ENCODE data around the gene MYO7A.

MYO7A gene

DNA sequence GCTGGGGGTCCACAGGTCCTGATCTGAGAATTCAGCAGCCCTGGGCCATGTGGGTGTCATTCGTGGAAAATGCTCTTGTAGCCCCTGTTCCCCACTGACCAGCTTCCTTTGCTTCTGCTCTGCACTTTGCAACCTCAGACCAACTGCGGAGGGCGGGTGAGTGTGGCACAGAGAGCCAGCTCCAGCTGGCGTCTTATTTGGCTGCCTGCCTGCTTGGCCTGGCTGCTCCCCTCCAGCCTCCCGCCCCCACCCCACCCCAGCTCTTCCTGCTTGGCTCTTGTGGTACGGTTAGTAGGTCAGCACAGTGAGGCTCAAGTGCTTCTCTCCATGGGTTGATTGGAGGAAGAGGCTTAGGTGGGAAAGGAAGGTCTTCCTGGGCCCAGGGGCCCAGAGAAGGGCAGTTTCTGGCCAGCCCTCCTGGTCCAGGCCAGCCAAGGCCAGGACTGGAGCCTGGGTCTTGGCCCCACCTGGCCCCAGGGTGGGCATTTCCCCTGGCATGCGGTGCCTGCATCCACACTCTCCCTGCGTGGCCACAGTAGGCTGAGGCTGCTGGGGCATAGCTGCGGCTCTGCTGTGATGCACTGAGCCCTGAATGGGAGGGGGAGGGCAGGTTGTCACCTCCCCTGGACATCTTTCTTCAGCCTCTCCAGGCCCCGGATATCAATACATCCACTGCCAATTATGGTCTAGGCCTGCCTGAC is 26.5 kb downstream of the MYO7A start:
- no peak overlapping the region for H2BK5ac ChIP-seq (ENCODE audit: low read length)

DNA sequence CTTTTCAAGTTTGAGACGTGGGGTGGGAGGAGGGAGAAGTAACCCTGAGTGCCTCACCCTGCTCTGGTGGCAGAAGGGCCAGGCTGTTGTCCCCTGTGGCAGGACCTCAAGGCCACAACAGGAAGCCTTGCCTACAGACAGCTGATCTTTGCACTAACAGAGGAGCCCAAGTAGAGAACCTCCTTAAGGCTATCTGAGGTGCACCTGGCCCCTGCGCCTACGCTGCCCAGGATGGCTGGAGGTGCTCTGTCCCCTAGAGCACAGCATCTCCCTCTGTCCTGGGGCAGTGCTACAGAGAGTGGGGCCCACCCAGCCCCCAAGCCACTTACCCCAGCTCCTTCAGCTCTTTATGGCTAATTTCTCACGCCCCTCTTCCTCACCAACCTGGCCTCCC is 27.0 kb downstream of the MYO7A start:
- no peak for DNase-seq (ENCODE audit: low spot score)
- no peak overlapping the region for H4K8ac ChIP-seq (ENCODE audit: low read depth, low read length)
- H3K9me3 ChIP-seq (replicated peaks in 1 of 2; ENCODE audit: control insufficient read depth in 2 of 2, insufficient read depth in 1 of 2, low read depth in 1 of 2, low read length in 2 of 2): no peaks in the 10 kb centered on the region
- WGBS, 2 donors (ENCODE audit: extremely low coverage in 2 of 2, insufficient read length in 2 of 2, insufficient replicate concordance in 1 of 2): no CpG with 5 or more reads among the region's 4 CpGs
- H3K4me1 ChIP-seq (ENCODE audit: control insufficient read depth in 2 of 2, insufficient read depth in 1 of 2, low read depth in 1 of 2, low read length in 2 of 2): peaks cover 0 to 2% of the 10 kb centered on the region in 2 donors
- H4K91ac ChIP-seq (ENCODE audit: low read depth, low read length, poor library complexity): no peak overlapping the region
- H3K4ac ChIP-seq (ENCODE audit: low read length): no peak overlapping the region
- peaks cover 0 to 18% (median 0%) of the 10 kb centered on the region in 3 experiments for H3K27me3 ChIP-seq (ENCODE audit: control insufficient read depth in 3 of 3, insufficient read depth in 3 of 3, low read depth in 1 of 3, low read length in 3 of 3)
- no peak overlapping the region for H3K4me3 ChIP-seq (ENCODE audit: low read length in 2 of 2)
- H3K18ac ChIP-seq (ENCODE audit: low read length): no peak overlapping the region
- no peak overlapping the region for H3K9ac ChIP-seq (ENCODE audit: low read depth, low read length, poor library complexity)
- H3K4me2 ChIP-seq (ENCODE audit: insufficient read depth, low read length, poor library complexity, severe bottlenecking): no peak overlapping the region
- H3K79me1 ChIP-seq (ENCODE audit: low read depth, low read length): no peaks in the 10 kb centered on the region
- no peak overlapping the region for H2AFZ ChIP-seq (ENCODE audit: low read length)
- H2BK120ac ChIP-seq (ENCODE audit: low read depth, low read length): no peak overlapping the region
- no peak overlapping the region for H2BK15ac ChIP-seq (ENCODE audit: low read length)
- H2BK12ac ChIP-seq (ENCODE audit: low read length): no peak overlapping the region
- H2BK5ac ChIP-seq (ENCODE audit: low read length): no peak overlapping the region
- no peak overlapping the region for H3K14ac ChIP-seq (ENCODE audit: low read length)
- H3K23ac ChIP-seq (ENCODE audit: low read depth, low read length, poor library complexity): no peak overlapping the region
- no peak overlapping the region for H2AK5ac ChIP-seq (ENCODE audit: low read depth, low read length)
- H3K36me3 ChIP-seq (replicated peaks in 1 of 2; ENCODE audit: control insufficient read depth in 2 of 2, insufficient read depth in 2 of 2, low read length in 2 of 2): peaks cover 0 to 1% of the 10 kb centered on the region in 2 donors
- H3K27ac ChIP-seq (replicated peaks; ENCODE audit: low read length): no peak overlapping the region

More for the DNA sequence above, 26.5 kb downstream of the MYO7A start:
- Histone ChIP-seq H3K9me3 (replicated peaks in 1 of 2; ENCODE audit: control insufficient read depth in 2 of 2, insufficient read depth in 1 of 2, low read depth in 1 of 2, low read length in 2 of 2) (no peaks in the 10 kb centered on the region), H3K14ac (ENCODE audit: low read length) (no peak overlapping the region), H3K36me3 (replicated peaks in 1 of 2; ENCODE audit: control insufficient read depth in 2 of 2, insufficient read depth in 2 of 2, low read length in 2 of 2) (peaks cover 0 to 1% of the 10 kb centered on the region in 2 donors), H3K4ac (ENCODE audit: low read length) (no peak overlapping the region), H3K9ac (ENCODE audit: low read depth, low read length, poor library complexity) (peak overlapping the region; percentile 9), H4K8ac (ENCODE audit: low read depth, low read length) (no peak overlapping the region), H3K18ac (ENCODE audit: low read length) (no peak overlapping the region), H4K91ac (ENCODE audit: low read depth, low read length, poor library complexity) (no peak overlapping the region), H3K79me1 (ENCODE audit: low read depth, low read length) (no peaks in the 10 kb centered on the region), H3K4me2 (ENCODE audit: insufficient read depth, low read length, poor library complexity, severe bottlenecking) (no peak overlapping the region), H2BK120ac (ENCODE audit: low read depth, low read length) (no peak overlapping the region), H3K27me3 (ENCODE audit: control insufficient read depth in 3 of 3, insufficient read depth in 3 of 3, low read depth in 1 of 3, low read length in 3 of 3) (peaks cover 0 to 19% (median 0%) of the 10 kb centered on the region in 3 experiments), H2AFZ (ENCODE audit: low read length) (no peak overlapping the region), H3K23ac (ENCODE audit: low read depth, low read length, poor library complexity) (no peak overlapping the region), H2BK15ac (ENCODE audit: low read length) (no peak overlapping the region), H3K4me1 (ENCODE audit: control insufficient read depth in 2 of 2, insufficient read depth in 1 of 2, low read depth in 1 of 2, low read length in 2 of 2) (peaks cover 0 to 2% of the 10 kb centered on the region in 2 donors), H2BK12ac (ENCODE audit: low read length) (peak overlapping the region; percentile 7), H3K27ac (replicated peaks; ENCODE audit: low read length) (no peak overlapping the region), H2AK5ac (ENCODE audit: low read depth, low read length) (no peak overlapping the region), H3K4me3 (ENCODE audit: low read length in 2 of 2) (no peak overlapping the region)
- DNase-seq (ENCODE audit: low spot score): no peak
- no CpG with 5 or more reads among the region's 10 CpGs for WGBS, 2 donors (ENCODE audit: extremely low coverage in 2 of 2, insufficient read length in 2 of 2, insufficient replicate concordance in 1 of 2)

DNA sequence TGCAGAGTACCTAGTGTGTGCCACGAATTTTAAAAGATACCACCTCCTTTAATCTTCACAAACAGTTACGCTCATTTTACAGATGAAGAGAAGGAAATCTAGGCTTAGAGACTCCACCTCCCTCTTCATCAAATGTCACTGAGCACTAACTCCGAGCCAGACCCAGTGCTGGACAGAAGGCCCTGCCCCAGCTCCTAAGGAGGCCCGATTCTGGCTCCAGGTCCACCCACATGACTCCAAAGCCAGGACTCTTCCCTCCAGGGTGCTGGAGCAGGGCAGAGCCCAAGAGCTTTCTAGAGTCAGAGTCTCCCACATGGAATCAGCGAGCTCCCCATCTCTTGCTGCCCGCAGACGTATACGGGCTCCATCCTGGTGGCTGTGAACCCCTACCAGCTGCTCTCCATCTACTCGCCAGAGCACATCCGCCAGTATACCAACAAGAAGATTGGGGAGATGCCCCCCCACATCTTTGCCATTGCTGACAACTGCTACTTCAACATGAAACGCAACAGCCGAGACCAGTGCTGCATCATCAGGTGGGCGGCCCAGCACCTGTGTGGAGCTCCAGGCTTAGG is 27.6 kb downstream of the MYO7A start:
- H3K4me1 ChIP-seq (ENCODE audit: control insufficient read depth in 2 of 2, insufficient read depth in 1 of 2, low read depth in 1 of 2, low read length in 2 of 2): peaks cover 0 to 2% of the 10 kb centered on the region in 2 donors
- H2BK120ac ChIP-seq (ENCODE audit: low read depth, low read length): no peak overlapping the region
- H3K18ac ChIP-seq (ENCODE audit: low read length): no peak overlapping the region
- H2AK5ac ChIP-seq (ENCODE audit: low read depth, low read length): no peak overlapping the region
- no peak overlapping the region for H2AFZ ChIP-seq (ENCODE audit: low read length)
- H4K91ac ChIP-seq (ENCODE audit: low read depth, low read length, poor library complexity): no peak overlapping the region
- H3K79me1 ChIP-seq (ENCODE audit: low read depth, low read length): no peaks in the 10 kb centered on the region
- peaks cover 0 to 23% (median 0%) of the 10 kb centered on the region in 3 experiments for H3K27me3 ChIP-seq (ENCODE audit: control insufficient read depth in 3 of 3, insufficient read depth in 3 of 3, low read depth in 1 of 3, low read length in 3 of 3)
- no peak overlapping the region for H3K23ac ChIP-seq (ENCODE audit: low read depth, low read length, poor library complexity)
- no peak overlapping the region for H2BK15ac ChIP-seq (ENCODE audit: low read length)
- no peak overlapping the region for H3K4ac ChIP-seq (ENCODE audit: low read length)
- no peak overlapping the region for H2BK12ac ChIP-seq (ENCODE audit: low read length)
- no peaks in the 10 kb centered on the region for H3K9me3 ChIP-seq (replicated peaks in 1 of 2; ENCODE audit: control insufficient read depth in 2 of 2, insufficient read depth in 1 of 2, low read depth in 1 of 2, low read length in 2 of 2)
- no peak overlapping the region for H3K4me3 ChIP-seq (ENCODE audit: low read length in 2 of 2)
- no peak overlapping the region for H4K8ac ChIP-seq (ENCODE audit: low read depth, low read length)
- H3K36me3 ChIP-seq (replicated peaks in 1 of 2; ENCODE audit: control insufficient read depth in 2 of 2, insufficient read depth in 2 of 2, low read length in 2 of 2): peaks cover 0 to 1% of the 10 kb centered on the region in 2 donors
- no peak for DNase-seq (ENCODE audit: low spot score)
- peak overlapping the region; percentile 19 for H2BK5ac ChIP-seq (ENCODE audit: low read length)
- H3K9ac ChIP-seq (ENCODE audit: low read depth, low read length, poor library complexity): no peak overlapping the region
- H3K27ac ChIP-seq (replicated peaks; ENCODE audit: low read length): no peak overlapping the region
- H3K4me2 ChIP-seq (ENCODE audit: insufficient read depth, low read length, poor library complexity, severe bottlenecking): no peak overlapping the region
- WGBS, 2 donors (ENCODE audit: extremely low coverage in 2 of 2, insufficient read length in 2 of 2, insufficient replicate concordance in 1 of 2): no CpG with 5 or more reads among the region's 13 CpGs
- no peak overlapping the region for H3K14ac ChIP-seq (ENCODE audit: low read length)

DNA sequence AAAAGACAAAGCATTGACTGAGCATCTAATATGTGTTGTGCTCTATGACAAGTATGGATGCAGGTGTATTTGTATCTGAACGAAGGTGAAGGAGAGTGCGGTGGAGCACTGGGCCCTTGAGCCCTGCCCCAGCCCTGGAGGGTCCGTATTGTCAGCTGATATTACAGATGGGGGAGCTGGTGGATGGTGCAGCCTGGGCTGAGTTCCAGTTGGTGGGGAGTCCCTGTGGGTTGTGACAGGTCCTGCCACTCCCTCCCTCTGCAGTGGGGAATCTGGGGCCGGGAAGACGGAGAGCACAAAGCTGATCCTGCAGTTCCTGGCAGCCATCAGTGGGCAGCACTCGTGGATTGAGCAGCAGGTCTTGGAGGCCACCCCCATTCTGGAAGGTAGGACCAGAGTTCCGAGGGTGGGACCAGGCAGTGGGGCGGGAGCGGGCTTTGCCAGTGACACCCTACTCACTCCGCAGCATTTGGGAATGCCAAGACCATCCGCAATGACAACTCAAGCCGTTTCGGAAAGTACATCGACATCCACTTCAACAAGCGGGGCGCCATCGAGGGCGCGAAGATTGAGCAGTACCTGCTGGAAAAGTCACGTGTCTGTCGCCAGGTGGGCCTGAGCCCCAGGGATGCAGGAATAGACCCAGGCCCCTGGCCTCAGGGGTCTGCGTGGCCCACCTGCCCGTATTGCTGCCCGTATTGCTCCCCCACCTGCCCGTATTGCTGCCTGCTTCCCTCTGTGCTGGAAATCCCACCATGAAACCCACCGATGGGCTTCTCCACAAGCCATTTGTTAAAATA is 28.6 kb downstream of the MYO7A start:
- peak overlapping the region; percentile 20 for H2BK120ac ChIP-seq (ENCODE audit: low read depth, low read length)
- H3K18ac ChIP-seq (ENCODE audit: low read length): peak overlapping the region; percentile 55
- no peak overlapping the region for H2AFZ ChIP-seq (ENCODE audit: low read length)
- H3K79me1 ChIP-seq (ENCODE audit: low read depth, low read length): no peaks in the 10 kb centered on the region
- no peak overlapping the region for H2BK12ac ChIP-seq (ENCODE audit: low read length)
- H3K36me3 ChIP-seq (replicated peaks in 1 of 2; ENCODE audit: control insufficient read depth in 2 of 2, insufficient read depth in 2 of 2, low read length in 2 of 2): peaks cover 0 to 1% of the 10 kb centered on the region in 2 donors
- H3K9ac ChIP-seq (ENCODE audit: low read depth, low read length, poor library complexity): peak overlapping the region; percentile 3
- peaks cover 0 to 26% (median 0%) of the 10 kb centered on the region in 3 experiments for H3K27me3 ChIP-seq (ENCODE audit: control insufficient read depth in 3 of 3, insufficient read depth in 3 of 3, low read depth in 1 of 3, low read length in 3 of 3)
- peaks cover 0 to 2% of the 10 kb centered on the region in 2 donors for H3K4me1 ChIP-seq (ENCODE audit: control insufficient read depth in 2 of 2, insufficient read depth in 1 of 2, low read depth in 1 of 2, low read length in 2 of 2)
- DNase-seq (ENCODE audit: low spot score): no peak
- H3K4ac ChIP-seq (ENCODE audit: low read length): no peak overlapping the region
- H2BK5ac ChIP-seq (ENCODE audit: low read length): no peak overlapping the region
- H4K91ac ChIP-seq (ENCODE audit: low read depth, low read length, poor library complexity): no peak overlapping the region
- H2BK15ac ChIP-seq (ENCODE audit: low read length): peak overlapping the region; percentile 39
- H3K4me2 ChIP-seq (ENCODE audit: insufficient read depth, low read length, poor library complexity, severe bottlenecking): no peak overlapping the region
- H3K9me3 ChIP-seq (replicated peaks in 1 of 2; ENCODE audit: control insufficient read depth in 2 of 2, insufficient read depth in 1 of 2, low read depth in 1 of 2, low read length in 2 of 2): no peaks in the 10 kb centered on the region
- H3K14ac ChIP-seq (ENCODE audit: low read length): no peak overlapping the region
- H4K8ac ChIP-seq (ENCODE audit: low read depth, low read length): no peak overlapping the region
- no peak overlapping the region for H3K27ac ChIP-seq (replicated peaks; ENCODE audit: low read length)
- WGBS, 2 donors (ENCODE audit: extremely low coverage in 2 of 2, insufficient read length in 2 of 2, insufficient replicate concordance in 1 of 2): no CpG with 5 or more reads among the region's 26 CpGs
- H2AK5ac ChIP-seq (ENCODE audit: low read depth, low read length): peak overlapping the region; percentile 26
- peak overlapping the region; percentile 13 for H3K23ac ChIP-seq (ENCODE audit: low read depth, low read length, poor library complexity)
- H3K4me3 ChIP-seq (ENCODE audit: low read length in 2 of 2): no peak overlapping the region
